Activated CD8-positive, alpha-beta memory T cell treated with anti-CD3 and anti-CD28 coated beads, Interleukin-2, amount 50 U/mL, for 48 hours (primary cell): ENCODE data around the gene PRKN.
"Not testable (repeated sequence)": the region's sequence is repeated elsewhere in the genome, so short reads cannot be mapped to it uniquely, and the experiment has no call there.

Source experiments
- DNase-seq: peaks from one replicate; pipeline ENCODE4 v3.0.0-alpha.2; 2020

The PRKN gene

DNA sequence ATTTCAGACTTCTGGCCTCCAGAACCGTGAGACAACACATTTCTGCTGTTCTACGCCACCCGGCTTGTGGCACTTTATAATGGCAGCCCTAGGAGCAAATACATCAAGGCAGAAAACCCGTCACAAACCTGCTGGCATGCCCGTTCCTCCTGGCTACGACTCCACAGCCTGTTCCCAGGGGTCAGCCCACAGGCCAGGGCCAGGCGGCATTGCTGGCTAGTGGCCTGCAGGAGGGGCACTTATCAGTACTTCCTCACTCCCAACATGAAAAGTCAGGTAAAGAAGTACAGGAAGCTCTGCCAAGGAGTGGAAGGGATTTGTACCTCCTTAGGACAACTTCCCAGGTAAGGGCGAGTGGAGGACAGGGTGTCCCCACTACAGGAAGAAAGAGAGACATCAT is 1230.6 kb downstream of the PRKN start:
- DNase-seq = no peak

DNA sequence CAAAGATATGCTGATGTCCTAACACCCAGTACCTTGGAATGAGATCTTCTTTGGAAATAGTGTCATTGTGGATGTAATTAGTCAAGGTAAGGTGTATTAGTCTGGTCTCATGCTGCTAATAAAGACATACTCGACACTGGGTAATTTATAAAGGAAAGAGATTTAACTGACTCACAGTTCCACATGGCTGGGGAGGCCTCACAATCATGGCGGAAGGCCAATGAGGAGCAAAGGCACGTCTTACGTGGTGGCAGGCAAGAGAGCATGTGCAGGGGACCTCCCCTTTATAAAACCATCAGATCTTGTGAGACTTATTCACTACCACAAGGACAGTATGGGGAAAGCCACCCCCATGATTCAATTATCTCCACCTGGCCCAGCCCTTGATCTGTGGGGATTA is 1231.3 kb downstream of the PRKN start:
- DNase-seq = not testable (repeated sequence)

DNA sequence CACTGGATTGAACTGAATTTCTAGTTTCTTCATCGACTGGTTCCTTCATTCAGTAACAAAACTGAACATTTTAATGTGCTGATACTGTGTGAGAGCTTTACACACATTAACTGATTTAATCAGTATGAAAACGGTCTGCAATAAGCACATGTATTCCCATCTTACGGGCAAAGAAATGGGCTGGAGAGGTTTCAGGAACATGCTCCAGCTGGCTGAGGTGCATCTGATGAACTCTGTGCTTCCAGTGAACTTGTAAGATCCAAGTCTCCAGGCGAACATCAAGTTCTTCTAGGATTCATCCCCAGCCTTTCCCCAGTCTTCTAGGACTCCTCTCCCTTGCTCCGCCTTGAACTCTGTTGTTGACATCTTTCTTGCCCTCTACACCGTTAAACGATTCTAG is 1233.0 kb downstream of the PRKN start:
- DNase-seq = no peak

DNA sequence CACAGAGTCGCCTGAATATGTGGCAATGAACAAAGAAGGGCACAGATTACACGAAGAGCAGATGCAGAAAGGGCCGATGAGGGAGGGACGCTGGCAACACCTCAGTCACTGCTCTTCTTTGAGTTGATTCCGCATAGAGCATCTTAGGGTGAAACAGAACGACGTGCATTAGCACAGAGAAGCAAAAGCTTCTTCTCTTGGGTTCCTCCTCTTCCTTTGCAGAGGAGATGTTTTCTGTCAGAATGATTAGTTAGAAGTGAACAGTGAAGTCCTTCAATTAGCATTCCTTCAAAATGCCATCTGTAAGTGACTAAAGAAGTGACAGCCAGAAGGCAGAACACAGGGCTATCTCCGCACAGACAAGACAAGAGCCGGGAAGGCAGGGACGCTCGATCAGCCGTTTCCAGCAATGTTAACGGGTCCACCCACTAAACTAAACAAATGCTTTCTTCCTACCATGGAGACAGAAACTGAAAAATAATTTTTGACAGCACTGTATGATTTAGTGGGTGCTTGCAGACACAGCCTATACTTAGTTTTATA is 1233.9 kb downstream of the PRKN start:
- DNase-seq = no peak

DNA sequence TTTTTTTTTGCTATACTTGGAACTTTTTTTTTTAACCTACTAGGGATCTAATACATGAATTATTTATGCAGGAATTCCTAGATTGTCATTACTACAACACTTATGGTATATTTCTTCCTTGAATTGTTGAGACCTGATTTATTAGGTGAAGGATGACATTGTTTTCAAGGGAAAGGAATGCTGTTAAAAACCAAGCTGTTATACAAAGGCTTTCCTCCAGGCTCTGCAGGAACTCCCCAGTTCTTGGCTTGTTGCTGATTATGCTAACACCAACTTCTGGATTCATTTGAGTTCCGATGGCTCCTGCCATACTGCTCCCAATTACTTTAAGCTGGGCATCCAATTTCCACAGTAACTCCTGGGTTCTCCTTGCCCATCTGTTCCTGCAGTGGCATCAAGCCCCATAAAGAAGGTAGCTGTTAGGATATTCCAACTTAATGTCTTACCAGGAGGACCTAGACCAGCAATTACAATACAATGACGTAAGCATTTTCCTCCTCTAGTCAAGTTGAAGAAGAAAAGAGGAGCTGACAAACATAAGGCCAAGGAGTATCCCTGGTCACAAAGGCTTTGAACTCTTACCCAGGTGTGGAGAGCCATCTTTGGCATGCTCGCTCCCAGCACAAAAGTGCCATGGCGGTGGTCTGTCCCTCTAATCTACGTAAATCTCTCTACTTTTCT is 1237.8 kb downstream of the PRKN start:
- no peak for DNase-seq

DNA sequence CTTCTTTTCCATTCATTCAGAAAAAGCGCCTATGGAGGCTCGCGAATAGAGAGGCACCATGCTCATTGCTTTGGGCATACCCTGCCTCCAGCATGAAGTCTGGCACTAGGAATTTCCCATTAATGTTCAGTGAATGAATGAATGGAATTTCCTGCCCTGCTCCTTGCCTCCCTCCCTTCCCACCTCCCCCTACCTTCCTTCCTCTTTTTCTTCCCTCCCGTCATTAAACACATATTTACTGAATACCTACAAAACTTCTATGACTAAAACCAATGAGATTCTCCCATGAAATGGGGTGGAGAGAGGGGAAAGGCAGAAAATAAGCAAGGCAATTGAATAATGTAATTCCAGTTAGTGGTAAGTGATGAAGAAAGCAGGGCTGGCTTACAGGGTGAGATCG is 1239.9 kb downstream of the PRKN start:
- DNase-seq = no peak

DNA sequence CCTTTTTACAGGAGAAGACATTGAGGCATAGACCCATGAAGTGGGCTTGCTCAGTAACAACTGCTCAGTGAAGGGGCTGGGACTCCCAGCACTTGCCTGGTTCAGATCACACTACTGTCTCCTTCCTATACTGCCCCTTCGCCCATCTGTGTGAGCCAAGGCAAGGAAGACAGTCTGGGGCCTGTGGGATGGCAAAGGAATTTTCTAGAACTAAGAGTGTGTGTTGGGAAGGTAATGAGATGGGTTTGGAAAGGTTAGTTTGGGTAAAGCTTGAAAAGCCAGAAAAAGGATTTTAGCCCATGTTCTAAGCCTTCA is 1240.4 kb downstream of the PRKN start:
- no peak for DNase-seq

DNA sequence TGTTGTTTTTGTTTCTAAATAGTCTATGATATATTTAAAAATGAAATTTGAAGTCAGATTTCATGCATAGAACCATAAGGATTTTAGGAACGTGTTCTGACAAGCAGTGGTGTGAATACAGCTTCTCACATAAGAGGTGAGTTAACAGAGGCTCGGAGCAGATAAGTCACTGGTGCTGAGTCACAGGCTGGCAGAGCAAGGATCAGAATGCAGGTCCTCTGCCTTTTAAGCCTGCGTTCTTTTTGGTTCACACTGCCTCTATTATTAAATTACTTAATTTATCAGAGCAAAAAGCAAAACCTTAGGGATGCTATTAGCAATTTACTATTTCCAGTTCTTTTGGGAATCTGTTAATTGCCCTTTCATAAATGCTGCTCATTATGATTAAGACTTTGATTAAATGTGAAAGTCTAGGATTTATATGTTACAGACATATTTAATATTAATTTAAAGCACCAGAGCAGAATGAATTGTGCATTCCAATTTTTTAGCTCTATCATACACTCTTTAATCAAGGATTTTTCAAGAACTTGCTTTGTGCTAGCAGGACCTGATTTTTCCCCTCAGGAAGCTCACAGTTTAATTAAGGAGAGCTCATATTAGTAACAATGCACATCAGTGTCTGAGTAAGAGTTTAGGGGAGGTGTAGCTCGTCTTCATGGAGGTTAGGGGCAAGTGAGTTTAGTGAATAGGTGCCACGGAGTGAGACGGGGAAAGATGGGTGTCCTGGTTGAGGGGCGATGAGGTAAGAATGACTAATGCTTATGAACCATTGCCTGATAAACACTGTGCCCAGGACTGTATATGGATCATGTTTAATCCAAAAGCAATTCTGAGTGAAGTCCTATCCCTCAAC is 1241.0 kb downstream of the PRKN start:
- DNase-seq = no peak

DNA sequence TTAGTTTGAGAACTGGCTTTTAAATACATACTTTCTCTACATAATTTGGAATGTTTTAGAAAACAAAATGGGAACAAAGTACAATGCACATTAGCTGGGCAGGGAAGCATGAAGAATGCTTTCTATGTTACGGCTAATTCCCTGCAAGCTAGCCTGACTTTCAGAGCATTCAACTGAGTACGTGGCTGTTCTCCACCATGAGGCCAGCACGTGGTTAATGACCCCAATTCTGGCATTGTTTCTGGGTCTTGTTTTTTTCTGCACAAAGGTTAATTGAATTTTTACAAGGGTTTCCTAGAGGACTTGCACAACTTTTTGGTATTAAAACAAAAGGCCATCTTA is 1245.1 kb downstream of the PRKN start:
- DNase-seq = no peak

DNA sequence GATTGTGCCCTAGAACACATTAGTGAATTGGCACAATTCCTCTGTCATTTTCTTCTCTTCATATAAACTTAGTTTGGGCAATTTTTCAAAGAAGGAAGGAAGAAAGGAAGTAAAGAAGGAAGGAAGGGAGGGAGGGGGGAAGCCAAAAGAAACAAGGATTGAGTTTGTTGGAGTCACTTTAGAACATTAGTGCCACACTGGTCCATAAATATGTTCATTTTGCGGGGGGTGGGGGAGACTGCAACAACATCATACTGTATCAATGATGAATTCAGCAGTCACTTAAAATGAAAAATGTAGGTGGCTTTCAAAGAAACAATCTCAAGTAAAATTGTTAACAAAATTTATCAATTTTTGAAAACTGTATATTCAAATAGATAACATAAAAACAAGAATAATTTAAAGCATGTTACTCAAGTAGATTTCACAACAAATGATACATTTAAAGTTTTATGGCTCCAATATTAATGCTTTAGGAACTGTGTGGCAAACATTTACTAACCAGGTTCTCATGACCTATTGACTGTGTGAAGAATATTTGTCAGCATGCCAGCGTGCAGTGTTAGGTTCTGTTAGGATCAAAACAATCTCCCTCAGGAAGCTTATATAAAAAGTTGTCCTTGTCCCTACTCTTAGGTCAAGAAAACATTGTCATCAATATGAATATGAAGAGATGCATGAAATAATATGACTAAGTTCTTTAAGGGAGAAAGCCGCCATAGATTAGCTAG is 1245.6 kb downstream of the PRKN start:
- DNase-seq = no peak

DNA sequence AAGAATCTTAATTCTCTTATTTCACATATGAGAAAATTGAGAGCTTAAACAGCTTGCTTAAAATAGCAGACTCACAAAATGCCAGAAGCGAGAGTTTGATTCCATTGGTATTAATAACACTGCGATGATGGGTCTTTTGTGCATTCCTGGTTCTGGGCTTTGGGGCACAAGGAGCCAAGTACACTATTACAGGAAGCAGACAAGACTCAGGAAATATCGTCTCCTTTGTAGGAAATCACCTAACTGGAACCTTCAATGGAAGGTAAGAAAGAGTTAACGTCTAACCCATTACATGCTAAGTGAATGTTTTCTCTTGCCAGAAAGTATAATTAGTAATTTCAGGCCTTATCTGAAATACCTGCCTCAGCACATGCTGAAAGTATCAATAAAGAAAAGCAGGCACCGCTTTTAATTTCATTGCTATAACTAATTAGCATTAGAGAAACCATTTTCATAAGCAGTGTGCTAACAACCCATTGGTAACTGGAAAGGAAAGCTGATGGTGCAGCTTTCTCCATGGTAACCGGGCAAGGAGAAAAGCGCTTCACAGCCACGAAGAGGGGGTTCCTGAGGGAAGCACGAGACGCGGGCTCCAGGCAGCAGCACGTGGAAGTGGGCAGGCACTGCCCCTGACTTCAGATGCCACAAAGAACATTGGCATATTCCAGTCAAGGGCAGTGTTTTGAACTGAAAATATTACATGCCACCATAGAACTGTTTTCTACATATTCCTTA is 1247.0 kb downstream of the PRKN start:
- DNase-seq = no peak

DNA sequence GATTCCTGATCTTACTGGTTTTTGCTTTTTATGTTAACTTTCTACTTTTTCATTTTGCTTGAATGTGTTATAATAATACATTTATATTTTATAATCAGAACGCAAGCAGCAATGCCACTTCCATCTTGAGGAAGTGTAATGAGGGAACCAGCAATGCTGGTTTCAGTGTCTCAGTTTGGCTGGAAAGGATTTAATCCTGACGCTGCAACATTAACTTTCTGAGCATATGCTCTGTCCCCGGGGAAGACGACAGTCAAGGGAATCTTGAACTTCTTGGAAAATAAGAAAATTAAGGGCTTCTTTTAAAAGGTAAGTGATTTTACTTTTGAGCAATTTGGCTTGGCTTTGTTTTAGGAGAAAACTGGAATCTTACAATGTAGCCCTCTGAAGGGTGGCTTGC is 1248.2 kb downstream of the PRKN start:
- no peak for DNase-seq

DNA sequence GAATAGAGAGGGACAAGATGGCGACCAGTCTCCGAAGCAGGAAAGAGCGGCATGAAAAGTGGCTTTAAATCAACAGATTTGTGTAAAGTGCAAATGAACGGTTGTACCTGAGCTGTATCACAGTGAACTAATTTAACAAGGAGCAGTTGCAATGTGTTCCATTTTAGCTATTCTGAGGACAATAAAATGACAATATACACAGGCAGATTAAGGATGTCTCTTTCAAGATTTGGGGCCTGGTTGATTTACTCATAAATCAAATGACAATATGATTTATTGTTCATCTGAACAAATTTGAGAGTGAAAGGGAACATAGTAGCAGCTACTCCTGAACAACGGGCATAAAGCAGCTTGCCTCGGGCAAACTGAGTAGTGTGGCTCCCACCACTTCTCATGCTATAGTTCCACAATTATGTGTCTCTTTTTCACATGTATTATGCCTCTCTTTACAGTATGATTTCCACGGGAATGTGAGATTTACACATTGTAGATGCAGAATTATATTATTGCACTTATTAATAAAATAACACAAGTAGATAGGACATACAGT is 1249.6 kb downstream of the PRKN start:
- no peak for DNase-seq

DNA sequence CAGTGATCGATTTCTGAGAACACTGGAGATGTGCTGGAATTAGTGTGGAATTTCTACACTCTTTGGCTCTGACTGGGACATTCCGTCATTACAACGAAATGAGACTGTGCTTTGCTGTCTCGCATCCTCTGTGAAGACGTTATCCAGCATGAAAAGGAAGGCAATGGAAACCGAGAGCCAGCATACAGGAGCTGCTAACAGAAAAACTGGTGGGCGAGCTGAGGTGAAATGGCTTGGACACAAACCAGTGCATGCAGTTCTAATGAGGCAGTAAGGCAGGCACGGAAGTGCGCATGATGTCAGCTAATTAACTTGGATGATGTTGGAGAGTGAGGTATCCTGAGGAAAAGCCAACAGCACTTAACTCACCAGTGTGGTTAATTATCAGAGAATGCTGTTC is 1250.9 kb downstream of the PRKN start:
- no peak for DNase-seq

DNA sequence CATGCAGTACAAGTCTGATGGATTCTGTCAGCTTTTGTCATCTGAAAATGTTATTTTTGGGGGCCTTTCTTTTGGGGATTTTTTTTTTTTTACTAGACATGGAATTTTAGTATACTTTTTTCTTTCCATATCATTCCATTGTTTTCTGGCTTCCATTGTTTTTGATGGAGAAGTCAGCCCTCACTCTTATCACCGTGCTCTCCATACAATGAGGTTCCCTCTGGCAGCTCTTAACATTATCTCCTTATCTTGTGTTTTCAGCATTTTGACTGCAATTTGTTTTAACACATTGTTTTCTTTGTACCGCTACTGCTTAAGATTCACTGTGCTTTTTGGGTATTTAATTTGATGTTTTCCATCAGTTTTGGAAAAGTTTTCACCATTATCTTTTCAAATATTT is 1262.2 kb downstream of the PRKN start:
- no peak for DNase-seq

DNA sequence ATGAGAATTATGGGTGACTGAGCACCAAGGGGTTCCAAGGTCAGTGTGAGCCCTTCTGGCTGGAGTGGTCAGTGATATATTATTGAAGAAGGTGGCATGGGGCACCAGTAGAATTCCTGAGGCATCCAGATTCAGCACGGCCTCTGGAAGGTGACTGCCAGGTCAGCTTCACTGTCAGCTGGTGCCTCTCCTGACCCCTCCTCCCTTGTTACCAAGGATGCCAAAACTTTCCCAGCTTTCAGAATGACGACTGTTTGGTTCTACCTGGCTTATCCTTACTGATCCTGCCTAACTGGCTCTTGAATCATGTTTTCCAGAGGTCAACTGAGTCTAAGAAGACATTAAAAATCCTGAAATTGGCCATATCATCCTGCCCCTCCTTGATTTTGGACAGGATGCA is 1264.5 kb downstream of the PRKN start:
- DNase-seq = no peak

DNA sequence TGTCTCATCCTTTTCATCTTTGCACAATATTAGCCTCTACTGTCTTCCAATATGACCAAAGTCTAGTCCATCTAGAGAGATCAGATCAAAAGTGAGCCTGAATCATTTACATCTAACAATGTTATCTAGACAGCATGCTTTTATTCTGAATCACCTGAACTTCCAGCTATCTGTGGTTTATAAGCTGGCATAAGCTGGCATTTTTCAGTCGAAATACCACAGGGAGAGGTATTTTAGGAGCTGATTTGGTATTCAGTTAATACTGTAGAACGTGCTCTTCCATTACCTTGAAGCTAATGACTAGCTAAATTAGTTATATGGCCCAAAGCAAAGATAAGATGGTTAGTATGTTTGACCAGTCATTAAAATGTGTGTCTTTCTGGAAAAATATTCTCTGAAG is 1265.4 kb downstream of the PRKN start:
- no peak for DNase-seq

DNA sequence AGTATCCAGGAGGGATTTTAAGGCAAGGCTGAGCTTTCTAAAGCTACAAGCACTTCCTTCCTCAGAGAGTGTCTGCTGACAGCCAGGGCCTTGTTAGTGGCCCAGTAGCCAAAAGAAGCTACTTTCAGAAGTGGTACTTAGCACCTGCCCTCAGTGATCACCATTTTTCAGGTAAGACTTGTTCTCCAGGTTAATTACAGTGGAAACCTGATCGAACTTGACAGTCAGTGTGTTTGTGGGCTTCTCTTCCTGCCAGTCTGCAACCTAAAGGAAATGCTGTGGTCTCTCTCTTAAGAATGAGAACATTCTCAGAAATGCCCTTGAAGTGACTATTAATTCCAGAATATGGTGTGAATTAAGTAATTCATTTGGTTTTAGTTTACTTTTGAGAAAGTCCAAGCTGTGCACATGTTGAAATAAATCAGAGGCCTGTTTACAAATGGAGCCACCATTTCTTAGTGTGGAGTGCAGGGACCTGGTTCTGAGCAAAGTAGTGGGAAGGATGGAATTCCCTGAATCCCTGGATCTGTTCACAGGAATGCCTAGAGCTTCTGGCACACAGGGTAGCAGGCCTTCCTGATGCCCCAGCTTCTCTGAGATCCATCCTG is 1268.5 kb downstream of the PRKN start:
- no peak for DNase-seq

DNA sequence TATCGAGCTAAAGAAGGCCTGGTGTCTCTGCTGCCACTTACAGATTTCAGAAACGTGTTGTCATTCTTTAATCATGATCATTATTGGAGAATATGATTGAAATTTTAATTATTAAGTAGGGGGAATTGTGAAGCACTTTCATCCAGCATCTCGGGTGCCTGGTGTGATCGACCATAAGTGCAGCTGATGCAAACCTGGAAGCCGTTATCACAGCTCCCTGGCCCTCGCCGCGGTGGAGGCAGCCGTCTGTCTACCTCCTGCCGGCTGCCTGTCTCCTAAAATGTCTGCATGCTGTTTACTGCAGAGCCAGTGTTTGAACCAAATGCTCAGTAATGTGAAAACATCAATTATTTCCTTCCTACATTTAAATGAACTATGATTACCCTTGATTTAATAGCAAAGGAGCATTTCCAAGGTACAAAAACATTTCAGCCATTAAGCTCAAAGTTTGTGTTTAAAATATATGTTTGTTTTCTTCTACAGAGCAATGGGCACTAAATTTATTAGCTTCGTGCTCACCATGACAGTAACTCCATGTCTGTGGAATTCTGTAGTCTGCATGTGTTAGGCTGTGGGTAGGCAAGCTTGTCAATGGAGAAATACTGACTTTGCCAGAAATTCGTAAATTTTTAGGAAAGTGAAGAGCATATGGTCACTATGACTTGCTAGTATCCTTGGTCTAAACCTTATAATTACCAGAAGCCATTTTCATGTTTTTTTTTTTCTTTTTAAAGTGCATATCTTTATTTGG is 1269.2 kb downstream of the PRKN start:
- no peak for DNase-seq

DNA sequence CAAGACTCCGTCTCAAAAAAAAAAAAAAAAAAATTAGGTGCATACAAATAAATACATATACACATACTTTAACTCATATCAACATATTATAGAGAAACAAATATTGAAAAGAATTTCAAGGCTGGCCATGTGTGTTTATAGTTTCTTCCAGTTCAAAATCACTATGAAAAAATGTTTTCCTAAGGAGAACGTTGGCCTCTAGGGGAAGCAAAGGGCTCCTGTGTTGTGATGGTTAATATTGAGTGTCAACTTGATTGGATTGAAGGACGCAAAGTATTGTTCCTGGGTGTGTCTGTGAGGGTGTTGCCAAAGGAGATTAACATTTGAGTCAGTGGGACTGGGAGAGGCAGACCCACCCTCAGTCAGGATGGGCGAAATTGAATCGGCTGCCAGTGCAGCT is 1271.7 kb downstream of the PRKN start:
- no peak for DNase-seq

DNA sequence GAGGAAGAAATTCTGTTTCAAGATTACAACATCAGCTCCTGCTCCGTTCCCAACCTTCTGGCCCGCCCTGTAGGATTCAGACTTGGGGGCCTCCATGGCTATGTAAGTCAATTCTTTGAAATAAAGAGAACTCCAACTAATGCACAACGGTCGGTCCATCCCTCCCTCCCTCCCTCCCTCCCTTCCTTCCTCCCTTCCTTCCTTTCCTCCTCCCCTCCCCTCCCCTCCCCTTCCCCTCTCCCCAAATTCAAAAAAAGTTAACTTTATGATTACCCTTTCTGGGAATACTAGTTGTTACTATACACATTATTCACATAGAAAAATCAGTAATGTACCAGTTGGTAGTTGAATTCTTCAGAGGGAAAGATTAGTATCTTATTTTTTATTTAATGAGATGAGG is 1274.0 kb downstream of the PRKN start:
- no peak for DNase-seq

DNA sequence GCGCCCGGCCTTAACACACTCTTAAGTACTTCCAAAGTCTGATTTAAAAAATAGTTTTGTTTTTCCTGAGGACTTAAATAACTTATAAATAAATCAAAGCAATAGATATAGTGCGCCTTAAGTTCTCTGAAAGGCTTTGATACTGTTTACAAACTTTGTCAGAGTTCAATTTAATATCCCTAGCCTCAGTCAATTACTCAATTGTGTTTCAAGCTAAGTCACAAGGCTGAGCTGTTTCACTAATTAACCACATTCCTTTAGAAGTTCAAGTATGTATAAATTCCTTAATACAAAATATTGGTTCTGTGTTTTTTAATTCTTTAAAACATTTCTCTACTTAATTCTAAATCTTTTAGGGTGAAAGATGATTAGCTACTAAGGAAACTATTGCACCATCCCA is 1275.3 kb downstream of the PRKN start:
- DNase-seq = no peak
